ENCODE measurements around the gene CYTL1.
A peak's percentile ranks its signal among the peaks of the same experiment; 100 is the strongest.

Gene CYTL1

DNA sequence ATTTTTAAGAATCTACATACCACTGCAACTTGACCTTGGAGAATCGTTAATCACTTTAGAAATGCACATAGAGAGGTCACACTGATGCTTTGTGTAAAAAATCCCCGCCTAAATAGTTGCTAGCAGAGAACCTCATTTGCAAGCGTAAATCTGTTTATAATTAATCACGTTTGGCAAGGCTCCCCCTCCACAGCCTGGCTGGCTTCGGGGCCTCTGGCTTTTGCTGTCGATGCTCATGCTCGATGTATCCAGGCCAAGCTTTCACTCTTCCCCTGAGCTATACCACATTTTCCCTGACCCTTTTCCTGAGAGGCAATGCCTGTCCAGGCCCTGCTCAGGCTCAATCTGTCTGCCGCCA, 23.4 kb downstream of the CYTL1 start:
- DNase-seq = no peak

- no peak for DNase-seq
Observed at GRCh38 chr4:4995103-4995907, 24.0 kb downstream of the CYTL1 start.

DNA sequence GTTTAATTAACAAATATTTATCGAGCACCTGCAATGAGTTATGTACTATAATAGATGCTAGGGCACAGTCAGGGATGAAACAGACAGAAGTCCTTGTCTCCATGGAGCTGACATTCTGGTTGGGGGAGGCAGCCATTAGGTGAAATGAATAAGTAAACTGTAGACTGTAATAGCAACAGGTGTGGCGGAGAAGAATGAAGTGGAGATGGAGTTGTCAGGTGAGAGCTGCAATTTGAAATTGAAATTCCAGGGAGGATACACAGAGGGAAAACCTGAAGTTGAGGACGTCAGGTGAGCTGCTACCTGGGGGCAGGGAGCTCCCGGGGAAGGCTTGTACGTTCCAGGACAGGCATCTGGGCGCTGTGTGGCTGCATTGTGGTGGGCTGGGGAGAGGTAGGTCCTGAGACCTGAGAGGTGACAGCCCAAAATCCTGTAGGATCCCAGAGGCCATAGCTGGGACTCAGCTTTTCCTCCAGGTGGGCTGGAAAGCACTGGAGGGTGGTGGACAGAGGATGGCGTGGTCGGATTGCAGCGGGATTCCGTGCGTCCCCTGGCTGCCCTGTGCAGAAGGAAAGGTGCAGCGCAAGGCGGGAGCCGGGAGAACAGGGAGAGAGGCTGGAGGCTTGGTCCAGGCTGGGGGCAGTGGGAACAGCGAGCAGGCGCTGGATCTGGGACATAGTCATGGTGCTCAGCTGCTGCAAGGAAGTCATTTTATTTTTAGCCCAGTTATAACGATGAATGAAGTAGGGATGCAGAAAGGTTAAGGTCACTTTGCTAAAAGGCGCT, 24.8 kb downstream of the CYTL1 start:
- DNase-seq = no peak

- no peak for DNase-seq
Observed at GRCh38 chr4:4992833-4993232, 26.4 kb downstream of the CYTL1 start.

DNA sequence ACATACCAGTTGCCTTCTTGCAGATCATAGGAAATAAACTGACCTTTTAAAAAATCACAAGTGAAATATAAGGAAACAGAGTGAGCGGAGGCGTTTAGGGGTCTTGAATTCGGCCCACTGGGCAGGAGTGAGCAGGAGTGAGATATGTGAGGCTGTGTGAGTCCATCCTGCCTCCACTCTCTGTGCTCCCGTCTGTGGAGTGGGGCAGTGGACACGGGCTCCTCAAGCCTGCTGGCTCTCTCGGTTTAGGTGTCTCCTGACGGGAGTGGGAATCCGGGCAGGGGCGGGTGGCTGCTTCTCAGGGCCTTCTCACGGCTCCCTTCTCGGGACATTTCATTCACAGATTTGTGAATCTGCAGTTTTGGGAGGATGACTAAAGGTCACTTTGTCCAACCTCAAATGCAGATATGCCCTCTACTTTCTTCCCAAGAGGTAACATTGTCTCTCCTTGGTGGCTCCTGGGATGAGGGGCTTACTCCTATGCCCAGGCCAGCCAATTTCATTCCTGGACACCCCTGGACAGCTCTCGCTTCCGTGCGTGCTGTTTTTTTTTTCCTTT, 27.6 kb downstream of the CYTL1 start:
- no peak for DNase-seq

DNA sequence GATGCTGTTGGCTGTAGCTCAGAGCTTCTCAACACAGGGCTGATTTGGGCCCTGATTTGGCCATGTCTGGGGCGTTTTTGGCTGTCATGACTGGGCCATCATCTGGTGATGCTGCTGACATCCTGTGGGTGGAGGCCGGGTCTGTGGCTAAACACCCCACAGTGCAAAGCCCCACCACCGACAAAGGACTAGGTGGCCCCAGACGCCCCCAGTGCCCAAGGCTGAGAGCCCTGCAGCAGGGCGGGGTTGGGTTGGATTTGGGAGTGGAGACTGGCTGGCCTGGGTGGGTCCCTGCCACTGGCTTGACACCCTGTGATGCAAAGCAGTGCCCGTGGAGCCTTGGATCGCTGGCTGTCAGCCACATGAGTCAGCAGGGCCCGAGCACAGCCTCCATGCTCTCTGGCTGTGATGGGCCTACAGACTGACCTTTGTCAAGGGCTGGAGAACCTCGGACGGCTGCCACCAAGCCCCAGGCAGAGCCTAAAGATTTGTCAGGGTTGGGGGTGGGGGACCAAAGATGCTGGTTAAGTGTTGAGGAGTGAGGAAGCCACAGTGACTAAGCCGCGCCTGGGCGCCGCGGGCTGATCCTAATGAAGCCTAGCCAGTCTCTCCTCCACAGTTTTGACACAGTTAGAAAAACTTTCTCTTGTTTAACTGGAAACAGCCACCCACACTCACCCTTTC, 28.3 kb downstream of the CYTL1 start:
- peak; percentile 67 for DNase-seq

DNA sequence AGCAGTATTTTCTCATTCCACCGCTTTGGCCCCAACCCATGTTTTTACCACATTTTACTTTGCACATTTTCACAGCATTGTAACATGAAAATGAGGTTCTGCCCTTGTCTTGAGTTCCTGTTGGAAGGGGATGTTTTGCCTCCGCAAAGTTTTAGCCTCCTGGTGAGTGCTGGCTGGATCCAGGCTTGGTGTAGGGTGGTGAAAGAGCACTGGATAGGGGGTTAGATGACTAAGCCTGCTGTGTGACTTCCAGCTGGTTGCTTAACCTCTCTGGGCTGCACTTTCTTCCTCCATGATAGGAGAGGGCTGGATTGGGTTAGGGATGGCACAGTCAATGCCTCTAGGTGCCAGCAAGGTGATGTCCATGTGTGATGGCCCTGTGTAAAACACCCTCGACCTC, 28.9 kb downstream of the CYTL1 start:
- no peak for DNase-seq

GRCh38 chr4:4989083-4989622, 30.1 kb downstream of the CYTL1 start:
- DNase-seq = no peak

GRCh38 chr4:4987656-4988055, 31.6 kb downstream of the CYTL1 start:
- no peak for DNase-seq

- DNase-seq = no peak
Observed at GRCh38 chr4:4986841-4987240, 32.4 kb downstream of the CYTL1 start.

- DNase-seq = no peak
Observed at GRCh38 chr4:4985844-4986243, 33.4 kb downstream of the CYTL1 start.

DNA sequence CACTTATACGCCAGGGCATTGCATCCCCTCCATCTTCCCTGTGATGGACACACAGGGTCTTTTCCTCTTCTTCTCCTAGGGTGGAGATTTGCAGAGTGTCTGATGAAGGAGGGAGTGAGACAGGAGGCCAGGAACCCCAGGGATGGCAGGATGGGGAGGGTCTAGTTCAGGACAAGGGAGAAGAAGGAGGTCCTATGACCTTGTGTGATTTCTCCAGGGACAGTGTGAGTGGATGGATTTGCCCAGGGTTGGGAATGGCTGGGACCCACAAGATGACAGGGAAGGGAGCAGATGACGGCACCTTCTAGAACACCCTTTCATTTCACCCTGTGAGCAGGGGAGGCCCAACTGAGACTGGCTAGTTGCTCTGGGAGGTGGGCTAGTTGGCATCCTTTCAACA, 34.2 kb downstream of the CYTL1 start:
- no peak for DNase-seq

- no peak for DNase-seq
Observed at GRCh38 chr4:4984186-4984585, 35.1 kb downstream of the CYTL1 start.

- no peak for DNase-seq
Observed at GRCh38 chr4:4981827-4982226, 37.4 kb downstream of the CYTL1 start.

GRCh38 chr4:4981427-4981826, 37.8 kb downstream of the CYTL1 start:
- DNase-seq = no peak

GRCh38 chr4:4980621-4981230, 38.5 kb downstream of the CYTL1 start:
- no peak for DNase-seq

- DNase-seq = no peak
Observed at GRCh38 chr4:4979971-4980370, 39.3 kb downstream of the CYTL1 start.

- no peak for DNase-seq
Observed at GRCh38 chr4:4974727-4975126, 44.5 kb downstream of the CYTL1 start.

DNA sequence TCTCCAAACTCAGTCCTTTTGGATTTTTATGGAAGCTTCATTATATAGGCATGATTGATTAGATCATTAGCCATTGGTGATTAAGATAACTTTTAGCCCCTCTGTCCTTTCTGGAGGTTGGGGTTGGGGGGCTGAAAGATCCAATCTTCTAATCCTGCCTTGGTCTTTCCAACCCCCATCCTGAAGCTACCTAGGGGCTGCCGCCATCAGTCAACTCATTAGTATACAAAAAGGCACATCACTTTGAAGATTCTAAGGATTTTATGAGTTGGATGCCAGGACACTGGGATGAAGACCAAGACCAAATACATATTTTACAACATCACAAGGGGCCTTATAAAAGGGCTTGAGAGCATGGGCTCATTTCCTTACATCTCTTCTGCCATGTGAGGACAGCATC, 47.5 kb downstream of the CYTL1 start:
- no peak for DNase-seq

DNA sequence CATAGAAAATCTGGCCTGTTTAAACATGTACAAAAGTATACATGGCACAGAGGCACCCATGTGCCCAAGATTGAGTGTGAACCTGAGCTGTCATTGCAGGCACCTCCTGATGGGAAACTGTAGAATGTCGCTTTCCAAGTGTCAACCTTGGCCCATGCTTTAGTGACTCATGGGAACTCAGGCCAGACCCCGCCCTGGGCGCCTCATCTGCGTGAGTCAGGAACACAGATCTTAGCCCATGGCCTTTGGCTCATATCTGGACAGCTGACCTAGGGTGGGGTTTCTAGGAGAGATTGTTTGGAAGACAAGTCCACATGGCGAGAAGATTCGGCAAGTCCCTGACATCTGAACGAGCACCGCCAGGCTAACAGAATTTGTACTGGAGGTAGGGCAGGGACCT, 50.0 kb downstream of the CYTL1 start:
- no peak for DNase-seq

DNA sequence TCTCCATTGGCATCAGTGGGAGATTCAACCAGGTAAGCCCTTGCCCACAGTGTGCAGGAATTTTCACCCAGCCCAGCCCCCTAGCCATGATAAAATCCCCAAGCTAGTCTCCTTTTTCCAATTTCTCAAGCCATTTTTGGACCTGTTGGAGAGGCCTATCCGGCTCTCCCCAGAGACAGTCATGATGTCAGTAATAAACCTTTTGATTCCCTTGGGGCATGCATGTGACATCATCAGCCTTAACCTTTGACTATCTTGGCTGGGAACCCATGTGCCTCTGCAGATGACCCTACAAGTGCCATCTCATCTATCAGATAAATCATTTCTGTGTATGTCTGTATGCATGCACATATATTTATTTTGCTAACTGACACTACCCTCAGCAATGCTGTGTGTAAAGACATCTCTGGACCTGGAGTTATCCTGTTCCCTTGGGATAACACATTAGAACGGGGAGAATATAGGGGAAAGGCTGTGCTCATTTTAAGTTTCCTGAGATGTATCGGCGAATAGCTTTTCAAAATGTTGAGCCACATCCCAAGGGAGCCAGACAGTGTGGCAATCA, 51.0 kb downstream of the CYTL1 start:
- DNase-seq = no peak

All from T1000 (cell line).